Spinal cord (tissue), 10 donors: ENCODE results near the gene ZNF292. TPM values are rescaled to one million over a fixed set of nuclear protein-coding genes. Genes with fewer than 3 reads are reported as not detected.
"Not testable (repeated sequence)": the region's sequence is repeated elsewhere in the genome, so short reads cannot be mapped to it uniquely, and the experiment has no call there.

Source experiments
- DNase-seq, 6 donors: peaks; one replicate each; pipeline versions ENCODE4 v3.0.0 to v3.0.0-alpha.2; 2013 to 2015; ENCODE audit warnings: low spot score in 6 of 6, low read depth in 4 of 6
- H3K27ac ChIP-seq: one replicate; pipeline ENCODE4 v1.5.1; 2013; ENCODE audit warnings: low read depth, low read length, control low read depth
- H3K27me3 ChIP-seq: one replicate; pipeline ENCODE4 v1.6.1; 2013; ENCODE audit warnings: low read length; ENCODE audit not compliant: control insufficient read depth, insufficient read depth
- H3K36me3 ChIP-seq: one replicate; pipeline ENCODE4 v1.6.1; 2013; ENCODE audit warnings: low read length; ENCODE audit not compliant: control insufficient read depth, insufficient read depth
- H3K4me1 ChIP-seq: one replicate; pipeline ENCODE4 v1.6.1; 2013; ENCODE audit warnings: low read length; ENCODE audit not compliant: control insufficient read depth, insufficient read depth
- H3K4me3 ChIP-seq: one replicate; pipeline ENCODE4 v1.5.1; 2013; ENCODE audit warnings: low read depth, low read length, control low read depth
- H3K9me3 ChIP-seq: one replicate; pipeline ENCODE4 v1.6.1; 2013; ENCODE audit warnings: low read length; ENCODE audit not compliant: control insufficient read depth, insufficient read depth
- WGBS: methylation state at CpG from one replicate; pipeline ENCODE4 v1.1.5; 2013; ENCODE audit warnings: missing lambda C conversion rate; ENCODE audit not compliant: insufficient coverage; 5-methylcytosine and 5-hydroxymethylcytosine counted together
- polyA plus RNA-seq, 2 donors: library from polyadenylated mRNA; unstranded; fragments of 120-200 nt; gene quantifications; one replicate each; pipeline ENCODE4 v1.2.1, GENCODE V29; 2013; ENCODE audit not compliant: insufficient read length in 2 of 2
- total RNA-seq, 2 donors: library from RNA; depleted of rRNA in 1 of 2; stranded (reverse); fragments of 120-200 nt in 1 of 2; fragments of >200 nt in 1 of 2; gene quantifications; one replicate each; pipeline versions ENCODE4 v1.2.3 to v1.2.4, GENCODE V29; 2013 to 2014
- donor health status: healthy.

Gene ZNF292
- total and polyA plus RNA-seq, 4 donors, result 24.6 to 81.5 (median 43.8) TPM

GRCh38 chr6:87224971-87225370 is 69.6 kb downstream of the ZNF292 start:
- H3K27me3 ChIP-seq, result no peaks in the 10 kb centered on the region
- no peaks in the 10 kb centered on the region for H3K9me3 ChIP-seq
- no CpG with 5 or more reads among the region's 1 CpG for WGBS
- peaks cover 8% of the 10 kb centered on the region for H3K36me3 ChIP-seq
- H3K27ac ChIP-seq, result no peak overlapping the region
- no peak overlapping the region for H3K4me3 ChIP-seq
- peak in 1 of 6 donors; percentile 81 for DNase-seq
- no peaks in the 10 kb centered on the region for H3K4me1 ChIP-seq

GRCh38 chr6:87225511-87225910 is 70.1 kb downstream of the ZNF292 start:
- H3K4me1 ChIP-seq, result no peaks in the 10 kb centered on the region
- WGBS, result no CpG with 5 or more reads among the region's 2 CpGs
- H3K27me3 ChIP-seq, result no peaks in the 10 kb centered on the region
- peak in 1 of 6 donors; percentile 76 for DNase-seq
- H3K27ac ChIP-seq, result no peak overlapping the region
- H3K9me3 ChIP-seq, result no peaks in the 10 kb centered on the region
- peaks cover 8% of the 10 kb centered on the region for H3K36me3 ChIP-seq
- H3K4me3 ChIP-seq, result no peak overlapping the region

GRCh38 chr6:87225937-87226336 is 70.6 kb downstream of the ZNF292 start:
- peaks cover 8% of the 10 kb centered on the region for H3K36me3 ChIP-seq
- peak in 1 of 6 donors; percentile 83 for DNase-seq

GRCh38 chr6:87230801-87231200 is 75.4 kb downstream of the ZNF292 start:
- H3K4me3 ChIP-seq, result no peak overlapping the region
- H3K27ac ChIP-seq, result no peak overlapping the region
- no peak for DNase-seq
- H3K4me1 ChIP-seq, result no peaks in the 10 kb centered on the region
- no CpG with 5 or more reads among the region's 1 CpG for WGBS
- no peaks in the 10 kb centered on the region for H3K27me3 ChIP-seq
- H3K9me3 ChIP-seq, result no peaks in the 10 kb centered on the region
- no peaks in the 10 kb centered on the region for H3K36me3 ChIP-seq

More at GRCh38 chr6:87225937-87226336, 70.6 kb downstream of the ZNF292 start:
- Histone ChIP-seq H3K27me3 (no peaks in the 10 kb centered on the region), H3K9me3 (no peaks in the 10 kb centered on the region), H3K4me1 (no peaks in the 10 kb centered on the region), H3K4me3 (no peak overlapping the region), H3K27ac (no peak overlapping the region)

- Histone ChIP-seq H3K36me3 (peaks cover 6% of the 10 kb centered on the region), H3K27me3 (no peaks in the 10 kb centered on the region), H3K27ac (no peak overlapping the region), H3K9me3 (no peaks in the 10 kb centered on the region), H3K4me3 (no peak overlapping the region), H3K4me1 (no peaks in the 10 kb centered on the region)
- peak in 3 of 6 donors; percentile 2 to 27 (median 13) for DNase-seq
Measured at GRCh38 chr6:87237804-87238203, 82.4 kb downstream of the ZNF292 start.

GRCh38 chr6:87239098-87239635 is 83.8 kb downstream of the ZNF292 start:
- H3K27me3 ChIP-seq, H3K27ac ChIP-seq, H3K36me3 ChIP-seq, H3K4me3 ChIP-seq, H3K4me1 ChIP-seq, H3K9me3 ChIP-seq, DNase-seq: not testable (repeated sequence)
- WGBS, result 96% methylated on average over 8 of the region's 39 CpGs

- WGBS, result 100% methylated on average over 1 of the region's 5 CpGs
- Histone ChIP-seq H3K27me3 (no peaks in the 10 kb centered on the region), H3K4me1 (no peaks in the 10 kb centered on the region), H3K36me3 (peaks cover 15% of the 10 kb centered on the region), H3K9me3 (no peaks in the 10 kb centered on the region), H3K4me3 (no peak overlapping the region), H3K27ac (no peak overlapping the region)
- no peak for DNase-seq
Measured at GRCh38 chr6:87241304-87241703, 85.9 kb downstream of the ZNF292 start.

GRCh38 chr6:87242311-87242710 is 86.9 kb downstream of the ZNF292 start:
- Histone ChIP-seq H3K36me3 (peaks cover 25% of the 10 kb centered on the region), H3K4me3 (no peak overlapping the region), H3K27ac (no peak overlapping the region), H3K9me3 (no peaks in the 10 kb centered on the region), H3K4me1 (no peaks in the 10 kb centered on the region), H3K27me3 (no peaks in the 10 kb centered on the region)
- peak in 2 of 6 donors; percentile 28 to 48 for DNase-seq
- WGBS, result no CpG with 5 or more reads among the region's 4 CpGs

GRCh38 chr6:87243812-87244211 is 88.4 kb downstream of the ZNF292 start:
- no peak overlapping the region for H3K4me3 ChIP-seq
- H3K27ac ChIP-seq, result no peak overlapping the region
- H3K9me3 ChIP-seq, result no peaks in the 10 kb centered on the region
- H3K4me1 ChIP-seq, result no peaks in the 10 kb centered on the region
- H3K27me3 ChIP-seq, result no peaks in the 10 kb centered on the region
- H3K36me3 ChIP-seq, result peaks cover 31% of the 10 kb centered on the region
- no peak for DNase-seq

- Histone ChIP-seq H3K4me1 (no peaks in the 10 kb centered on the region), H3K9me3 (no peaks in the 10 kb centered on the region), H3K4me3 (no peak overlapping the region), H3K36me3 (peaks cover 35% of the 10 kb centered on the region), H3K27ac (no peak overlapping the region), H3K27me3 (no peaks in the 10 kb centered on the region)
- no peak for DNase-seq
Measured at GRCh38 chr6:87244380-87244779, 89.0 kb downstream of the ZNF292 start.
